BLaER1 treated with 17β-estradiol and CSF1 and Interleukin-3, amounts not matched to agents 10 nM and 100 nM (cell line): ENCODE results near the gene FAM114A1.
A peak's percentile ranks its signal among the peaks of the same experiment; 100 is the strongest.

Source experiments
- H3K27ac ChIP-seq, 11 experiments: shearing (Covaris generic); formaldehyde crosslinking; 2 replicates each; pipeline ENCODE4 v1.8.1; 2022
- H3K27me3 ChIP-seq, 11 experiments: shearing (Covaris generic); formaldehyde crosslinking; 2 replicates each; pipeline ENCODE4 v1.8.1; 2022
- H3K36me3 ChIP-seq, 11 experiments: shearing (Covaris generic); formaldehyde crosslinking; 2 replicates each; pipeline ENCODE4 v1.8.1; 2022
- H3K4me1 ChIP-seq, 10 experiments: shearing (Covaris generic); formaldehyde crosslinking; 2 replicates each; pipeline ENCODE4 v1.8.1; 2022
- H3K4me2 ChIP-seq, 11 experiments: shearing (Covaris generic); formaldehyde crosslinking; 2 replicates each; pipeline ENCODE4 v1.8.1; 2022
- H3K4me3 ChIP-seq, 10 experiments: shearing (Covaris generic); formaldehyde crosslinking; 2 replicates each; pipeline ENCODE4 v1.8.1; 2022
- H3K9ac ChIP-seq, 11 experiments: shearing (Covaris generic); formaldehyde crosslinking; 2 replicates each; pipeline ENCODE4 v1.8.1; 2022
- H3K9me3 ChIP-seq, 11 experiments: shearing (Covaris generic); formaldehyde crosslinking; replicated peaks in 1 of 11; 2 replicates each; pipeline ENCODE4 v1.8.1; 2022
- H4K20me1 ChIP-seq, 11 experiments: shearing (Covaris generic); formaldehyde crosslinking; 2 replicates each; pipeline ENCODE4 v1.8.1; 2022
- Cebpa-rat ChIP-seq, 11 experiments: shearing (Covaris generic); IDR thresholded peaks; 2 replicates each; pipeline ENCODE4 v1.8.1; 2022

FAM114A1 gene

GRCh38 chr4:38967260-38968095 lies 99.9 kb downstream of the FAM114A1 start:
- Histone ChIP-seq H4K20me1 (no peaks in the 10 kb centered on the region), H3K4me2 (peak overlapping the region in 1 of 11 experiments; percentile 19; a peak in 2 of 22 replicates), H3K9me3 (peaks cover 0 to 9% (median 5%) of the 10 kb centered on the region in 11 experiments; a peak in 7 of 22 replicates), H3K36me3 (no peaks in the 10 kb centered on the region), H3K4me1 (peaks cover 0 to 12% (median 7%) of the 10 kb centered on the region in 10 experiments; a peak in 14 of 20 replicates), H3K27me3 (no peaks in the 10 kb centered on the region), H3K4me3 (no peak overlapping the region), H3K9ac (no peak overlapping the region), H3K27ac (no peak overlapping the region; a peak in 1 of 22 replicates)
- TF ChIP-seq Cebpa-rat (IDR thresholded peaks at IDR 0.05), result no peak

- Histone ChIP-seq H3K9me3 (peaks cover 0 to 9% (median 5%) of the 10 kb centered on the region in 11 experiments; a peak in 6 of 22 replicates), H4K20me1 (no peaks in the 10 kb centered on the region), H3K4me1 (peaks cover 0 to 12% (median 7%) of the 10 kb centered on the region in 10 experiments; a peak in 14 of 20 replicates), H3K9ac (no peak overlapping the region), H3K27ac (no peak overlapping the region), H3K27me3 (no peaks in the 10 kb centered on the region), H3K4me3 (no peak overlapping the region), H3K36me3 (no peaks in the 10 kb centered on the region), H3K4me2 (no peak overlapping the region)
- no peak for TF ChIP-seq Cebpa-rat (IDR thresholded peaks at IDR 0.05)
Measured at GRCh38 chr4:38968668-38969067, 101.1 kb downstream of the FAM114A1 start.

GRCh38 chr4:38976308-38976707 lies 108.7 kb downstream of the FAM114A1 start:
- no peaks in the 10 kb centered on the region for H3K9me3 ChIP-seq
- no peak overlapping the region for H3K4me3 ChIP-seq
- H3K36me3 ChIP-seq, result no peaks in the 10 kb centered on the region
- no peaks in the 10 kb centered on the region for H3K27me3 ChIP-seq
- H4K20me1 ChIP-seq, result no peaks in the 10 kb centered on the region
- no peak overlapping the region for H3K27ac ChIP-seq
- no peak overlapping the region for H3K9ac ChIP-seq
- H3K4me2 ChIP-seq, result no peak overlapping the region
- TF ChIP-seq Cebpa-rat (IDR thresholded peaks at IDR 0.05), result no peak
- H3K4me1 ChIP-seq, result no peaks in the 10 kb centered on the region

GRCh38 chr4:38979081-38979480 lies 111.5 kb downstream of the FAM114A1 start:
- Histone ChIP-seq H3K4me3 (no peak overlapping the region), H3K27ac (no peak overlapping the region), H3K4me1 (peaks cover 0 to 5% (median 3%) of the 10 kb centered on the region in 10 experiments; a peak in 14 of 20 replicates), H3K36me3 (no peaks in the 10 kb centered on the region), H3K27me3 (no peaks in the 10 kb centered on the region), H3K4me2 (no peak overlapping the region), H3K9me3 (no peaks in the 10 kb centered on the region), H4K20me1 (no peaks in the 10 kb centered on the region), H3K9ac (no peak overlapping the region)
- TF ChIP-seq Cebpa-rat (IDR thresholded peaks at IDR 0.05), result no peak

- Histone ChIP-seq H3K9me3 (no peaks in the 10 kb centered on the region), H3K4me2 (no peak overlapping the region), H3K27ac (no peak overlapping the region), H3K4me3 (no peak overlapping the region), H3K9ac (no peak overlapping the region), H4K20me1 (no peaks in the 10 kb centered on the region), H3K27me3 (no peaks in the 10 kb centered on the region), H3K36me3 (no peaks in the 10 kb centered on the region), H3K4me1 (peaks cover 2 to 11% (median 9%) of the 10 kb centered on the region in 10 experiments; a peak in 18 of 20 replicates)
- TF ChIP-seq Cebpa-rat (IDR thresholded peaks at IDR 0.05), result no peak
Measured at GRCh38 chr4:38979511-38980230, 112.1 kb downstream of the FAM114A1 start.

GRCh38 chr4:38980903-38981676 lies 113.5 kb downstream of the FAM114A1 start:
- H3K27ac ChIP-seq, result no peak overlapping the region
- no peak overlapping the region for H3K4me3 ChIP-seq
- no peaks in the 10 kb centered on the region for H4K20me1 ChIP-seq
- H3K9me3 ChIP-seq, result no peaks in the 10 kb centered on the region
- no peak for TF ChIP-seq Cebpa-rat (IDR thresholded peaks at IDR 0.05)
- H3K4me2 ChIP-seq, result no peak overlapping the region
- H3K36me3 ChIP-seq, result no peaks in the 10 kb centered on the region
- peaks cover 16 to 25% (median 23%) of the 10 kb centered on the region in 10 experiments for H3K4me1 ChIP-seq
- H3K9ac ChIP-seq, result no peak overlapping the region
- no peaks in the 10 kb centered on the region for H3K27me3 ChIP-seq

- no peak overlapping the region for H3K4me3 ChIP-seq
- no peaks in the 10 kb centered on the region for H3K27me3 ChIP-seq
- no peaks in the 10 kb centered on the region for H4K20me1 ChIP-seq
- no peak overlapping the region for H3K9ac ChIP-seq
- H3K9me3 ChIP-seq, result no peaks in the 10 kb centered on the region
- H3K4me1 ChIP-seq, result peaks cover 19 to 40% (median 36%) of the 10 kb centered on the region in 10 experiments
- no peak for TF ChIP-seq Cebpa-rat (IDR thresholded peaks at IDR 0.05)
- no peak overlapping the region for H3K27ac ChIP-seq
- H3K36me3 ChIP-seq, result no peaks in the 10 kb centered on the region
- no peak overlapping the region for H3K4me2 ChIP-seq
Measured at GRCh38 chr4:38982361-38983095, 114.9 kb downstream of the FAM114A1 start.

GRCh38 chr4:38983291-38983690 lies 115.7 kb downstream of the FAM114A1 start:
- H3K27me3 ChIP-seq, result no peaks in the 10 kb centered on the region
- no peak overlapping the region for H3K9ac ChIP-seq
- no peak overlapping the region for H3K27ac ChIP-seq
- no peak overlapping the region for H3K4me2 ChIP-seq
- H4K20me1 ChIP-seq, result no peaks in the 10 kb centered on the region
- H3K36me3 ChIP-seq, result no peaks in the 10 kb centered on the region
- H3K4me1 ChIP-seq, result peaks cover 19 to 46% (median 41%) of the 10 kb centered on the region in 10 experiments
- no peak for TF ChIP-seq Cebpa-rat (IDR thresholded peaks at IDR 0.05)
- no peaks in the 10 kb centered on the region; a peak in 1 of 22 replicates for H3K9me3 ChIP-seq
- H3K4me3 ChIP-seq, result no peak overlapping the region
